Measurements from ENCODE around the gene RSAD1. TPM values are rescaled to one million over a fixed set of nuclear protein-coding genes. Genes with fewer than 3 reads are reported as not detected.
"Not testable (repeated sequence)": the region's sequence is repeated elsewhere in the genome, so short reads cannot be mapped to it uniquely, and the experiment has no call there.

The RSAD1 gene
- total and polyA plus RNA-seq, 4 donors: 10.8 to 22.7 (median 18.6) TPM

- Histone ChIP-seq H3K4me1 (ENCODE audit: control insufficient read depth in 4 of 4, insufficient read depth in 4 of 4, low read length in 3 of 4) (peaks cover 20 to 77% (median 53%) of the 10 kb centered on the region in 4 donors), H3K9me3 (ENCODE audit: control insufficient read depth in 4 of 4, low read length in 3 of 4) (no peaks in the 10 kb centered on the region)
Observed at GRCh38 chr17:50472286-50472685, 6.4 kb upstream of the RSAD1 start.

GRCh38 chr17:50472761-50473161 lies 5.9 kb upstream of the RSAD1 start:
- H3K9ac ChIP-seq (ENCODE audit: low read depth in 1 of 2, low read length in 2 of 2); H3K9me3 ChIP-seq (ENCODE audit: control insufficient read depth in 4 of 4, low read length in 3 of 4); H3K4me3 ChIP-seq (ENCODE audit: low read depth in 1 of 3, low read length in 3 of 3); H3K27ac ChIP-seq (ENCODE audit: low read depth in 1 of 2, low read length in 2 of 2); DNase-seq (ENCODE audit: low spot score); H3K36me3 ChIP-seq (ENCODE audit: control insufficient read depth in 4 of 4, insufficient read depth in 3 of 4, low read depth in 1 of 4, low read length in 3 of 4); H3K27me3 ChIP-seq (ENCODE audit: control insufficient read depth in 4 of 4, insufficient read depth in 4 of 4, low read length in 3 of 4): not testable (repeated sequence)
- 96% methylated on average over 13 of the region's 13 CpGs for WGBS
- peaks cover 20 to 77% (median 54%) of the 10 kb centered on the region in 4 donors for H3K4me1 ChIP-seq (ENCODE audit: control insufficient read depth in 4 of 4, insufficient read depth in 4 of 4, low read length in 3 of 4)

More at GRCh38 chr17:50472286-50472685, 6.4 kb upstream of the RSAD1 start:
- no peak overlapping the region for H3K9ac ChIP-seq (ENCODE audit: low read depth in 1 of 2, low read length in 2 of 2)
- no peak overlapping the region for H3K27ac ChIP-seq (ENCODE audit: low read depth in 1 of 2, low read length in 2 of 2)
- H3K27me3 ChIP-seq (ENCODE audit: control insufficient read depth in 4 of 4, insufficient read depth in 4 of 4, low read length in 3 of 4): no peaks in the 10 kb centered on the region
- no peak for DNase-seq (ENCODE audit: low spot score)
- no peak for TF ChIP-seq SP1 (IDR thresholded peaks at IDR 0.05)
- TF ChIP-seq RAD21 (IDR thresholded peaks at IDR 0.05): no peak
- peaks cover 0 to 6% (median 2%) of the 10 kb centered on the region in 4 donors for H3K36me3 ChIP-seq (ENCODE audit: control insufficient read depth in 4 of 4, insufficient read depth in 3 of 4, low read depth in 1 of 4, low read length in 3 of 4)
- no peak overlapping the region for H3K4me3 ChIP-seq (ENCODE audit: low read depth in 1 of 3, low read length in 3 of 3)
- 96% methylated on average over 10 of the region's 10 CpGs for WGBS

DNA sequence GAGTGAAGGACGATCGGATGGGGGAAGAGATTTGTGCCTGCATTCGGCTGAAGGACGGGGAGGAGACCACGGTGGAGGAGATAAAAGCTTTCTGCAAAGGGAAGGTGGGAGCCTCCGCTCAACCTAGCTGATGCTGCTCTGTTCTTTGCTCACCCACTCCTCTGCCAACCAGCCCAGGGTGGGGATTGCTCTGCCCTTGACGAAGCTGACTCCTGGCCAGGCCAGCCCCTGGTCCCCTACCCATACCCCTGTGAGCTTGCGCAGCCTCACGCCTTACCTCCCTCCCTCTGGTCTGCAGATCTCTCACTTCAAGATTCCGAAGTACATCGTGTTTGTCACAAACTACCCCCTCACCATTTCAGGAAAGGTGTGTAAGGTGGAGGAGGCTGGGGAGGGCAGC lies 4.8 kb upstream of the RSAD1 start:
- Histone ChIP-seq H3K4me1 (ENCODE audit: control insufficient read depth in 4 of 4, insufficient read depth in 4 of 4, low read length in 3 of 4) (peaks cover 12 to 74% (median 54%) of the 10 kb centered on the region in 4 donors), H3K9me3 (ENCODE audit: control insufficient read depth in 4 of 4, low read length in 3 of 4) (no peaks in the 10 kb centered on the region), H3K4me3 (ENCODE audit: low read depth in 1 of 3, low read length in 3 of 3) (no peak overlapping the region), H3K27ac (ENCODE audit: low read depth in 1 of 2, low read length in 2 of 2) (no peak overlapping the region), H3K36me3 (ENCODE audit: control insufficient read depth in 4 of 4, insufficient read depth in 3 of 4, low read depth in 1 of 4, low read length in 3 of 4) (peaks cover 0 to 6% (median 2%) of the 10 kb centered on the region in 4 donors), H3K9ac (ENCODE audit: low read depth in 1 of 2, low read length in 2 of 2) (no peak overlapping the region), H3K27me3 (ENCODE audit: control insufficient read depth in 4 of 4, insufficient read depth in 4 of 4, low read length in 3 of 4) (no peaks in the 10 kb centered on the region)
- 87% methylated on average over 11 of the region's 11 CpGs for WGBS
- TF ChIP-seq RAD21 (IDR thresholded peaks at IDR 0.05) (no peak), JUND (IDR thresholded peaks at IDR 0.05) (no peak), EGR1 (IDR thresholded peaks at IDR 0.05; ENCODE audit: low read depth in 2 of 2) (no peak), HNF4A (conservative IDR thresholded peaks at IDR 0.05) (no peak), MAX (IDR thresholded peaks at IDR 0.05) (no peak), NR2F2 (IDR thresholded peaks at IDR 0.05) (no peak), SP1 (IDR thresholded peaks at IDR 0.05) (no peak), GABPA (IDR thresholded peaks at IDR 0.05 in 1 of 2, conservative IDR thresholded peaks at IDR 0.05 in 1 of 2) (no peak), FOXA2 (IDR thresholded peaks at IDR 0.05) (no peak), ZBTB33 (IDR thresholded peaks at IDR 0.05) (no peak), YY1 (IDR thresholded peaks at IDR 0.05) (no peak), HNF4G (IDR thresholded peaks at IDR 0.05) (no peak)
- TF ChIP-seq, protein P1, sequence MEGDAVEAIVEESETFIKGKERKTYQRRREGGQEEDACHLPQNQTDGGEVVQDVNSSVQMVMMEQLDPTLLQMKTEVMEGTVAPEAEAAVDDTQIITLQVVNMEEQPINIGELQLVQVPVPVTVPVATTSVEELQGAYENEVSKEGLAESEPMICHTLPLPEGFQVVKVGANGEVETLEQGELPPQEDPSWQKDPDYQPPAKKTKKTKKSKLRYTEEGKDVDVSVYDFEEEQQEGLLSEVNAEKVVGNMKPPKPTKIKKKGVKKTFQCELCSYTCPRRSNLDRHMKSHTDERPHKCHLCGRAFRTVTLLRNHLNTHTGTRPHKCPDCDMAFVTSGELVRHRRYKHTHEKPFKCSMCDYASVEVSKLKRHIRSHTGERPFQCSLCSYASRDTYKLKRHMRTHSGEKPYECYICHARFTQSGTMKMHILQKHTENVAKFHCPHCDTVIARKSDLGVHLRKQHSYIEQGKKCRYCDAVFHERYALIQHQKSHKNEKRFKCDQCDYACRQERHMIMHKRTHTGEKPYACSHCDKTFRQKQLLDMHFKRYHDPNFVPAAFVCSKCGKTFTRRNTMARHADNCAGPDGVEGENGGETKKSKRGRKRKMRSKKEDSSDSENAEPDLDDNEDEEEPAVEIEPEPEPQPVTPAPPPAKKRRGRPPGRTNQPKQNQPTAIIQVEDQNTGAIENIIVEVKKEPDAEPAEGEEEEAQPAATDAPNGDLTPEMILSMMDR (IDR thresholded peaks at IDR 0.05; ENCODE audit: low read depth, low read length, missing input control): no peak
- TF ChIP-seq, protein P2, sequence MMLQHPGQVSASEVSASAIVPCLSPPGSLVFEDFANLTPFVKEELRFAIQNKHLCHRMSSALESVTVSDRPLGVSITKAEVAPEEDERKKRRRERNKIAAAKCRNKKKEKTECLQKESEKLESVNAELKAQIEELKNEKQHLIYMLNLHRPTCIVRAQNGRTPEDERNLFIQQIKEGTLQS (IDR thresholded peaks at IDR 0.05): no peak
- DNase-seq (ENCODE audit: low spot score): no peak

All from liver (tissue), 9 donors.